Activated gamma-delta T cell treated with Interleukin-2 at 50 U/mL for 16 hours (primary cell): ENCODE measurements around the gene SLC16A12.
A peak's percentile ranks its signal among the peaks of the same experiment; 100 is the strongest.
"Not testable (repeated sequence)": the region's sequence is repeated elsewhere in the genome, so short reads cannot be mapped to it uniquely, and the experiment has no call there.

ENCODE experiments used
- DNase-seq: peaks from one replicate; pipeline ENCODE4 v3.0.0-alpha.2; 2020

SLC16A12 gene

DNA sequence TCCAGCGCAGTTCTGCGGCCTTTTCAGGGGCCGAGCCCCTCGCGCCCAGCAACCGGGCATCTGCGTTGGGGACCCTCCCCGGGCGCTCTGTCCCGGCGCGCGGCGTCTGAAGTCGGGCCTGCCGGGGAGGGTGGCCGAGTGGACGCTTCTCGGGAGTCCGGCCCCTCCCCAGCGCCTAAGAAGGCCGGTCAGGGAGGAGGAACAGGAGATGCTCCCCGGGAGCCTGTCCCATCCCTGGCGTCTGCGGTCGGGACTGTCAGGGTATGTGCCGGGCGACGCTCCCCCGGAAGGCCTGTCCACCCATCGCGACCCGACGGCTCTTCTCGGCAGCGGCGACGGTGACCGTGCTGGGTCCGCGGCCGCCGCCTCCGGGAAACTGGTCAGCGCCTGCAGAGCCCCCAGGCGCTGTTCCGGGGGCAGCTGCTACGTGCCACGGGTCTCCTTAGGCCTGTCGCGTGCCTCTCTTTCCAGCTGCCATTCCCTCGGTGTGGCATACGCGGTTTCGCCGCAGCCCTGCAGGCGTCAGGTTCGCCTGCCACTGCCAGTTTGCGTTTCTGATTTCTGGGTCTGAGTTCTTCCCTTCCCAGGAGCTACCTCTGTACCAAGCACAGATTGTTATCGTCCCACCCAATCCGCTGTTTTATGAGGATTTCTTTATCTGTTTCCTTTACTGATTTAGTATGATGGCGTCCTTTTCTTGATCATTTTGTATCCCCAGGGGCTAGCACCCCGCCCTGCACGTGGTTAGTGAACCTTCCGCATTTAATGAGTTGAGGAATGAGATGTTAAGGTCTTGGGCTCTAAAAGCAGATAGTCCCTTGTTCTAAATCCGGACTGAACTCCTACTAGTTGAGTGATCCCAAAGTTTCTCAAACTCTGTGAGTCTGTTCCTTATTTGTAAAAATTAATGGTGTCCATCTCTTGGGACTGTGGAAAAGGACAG is 120.2 kb downstream of the SLC16A12 start:
- DNase-seq: peak; percentile 22

DNA sequence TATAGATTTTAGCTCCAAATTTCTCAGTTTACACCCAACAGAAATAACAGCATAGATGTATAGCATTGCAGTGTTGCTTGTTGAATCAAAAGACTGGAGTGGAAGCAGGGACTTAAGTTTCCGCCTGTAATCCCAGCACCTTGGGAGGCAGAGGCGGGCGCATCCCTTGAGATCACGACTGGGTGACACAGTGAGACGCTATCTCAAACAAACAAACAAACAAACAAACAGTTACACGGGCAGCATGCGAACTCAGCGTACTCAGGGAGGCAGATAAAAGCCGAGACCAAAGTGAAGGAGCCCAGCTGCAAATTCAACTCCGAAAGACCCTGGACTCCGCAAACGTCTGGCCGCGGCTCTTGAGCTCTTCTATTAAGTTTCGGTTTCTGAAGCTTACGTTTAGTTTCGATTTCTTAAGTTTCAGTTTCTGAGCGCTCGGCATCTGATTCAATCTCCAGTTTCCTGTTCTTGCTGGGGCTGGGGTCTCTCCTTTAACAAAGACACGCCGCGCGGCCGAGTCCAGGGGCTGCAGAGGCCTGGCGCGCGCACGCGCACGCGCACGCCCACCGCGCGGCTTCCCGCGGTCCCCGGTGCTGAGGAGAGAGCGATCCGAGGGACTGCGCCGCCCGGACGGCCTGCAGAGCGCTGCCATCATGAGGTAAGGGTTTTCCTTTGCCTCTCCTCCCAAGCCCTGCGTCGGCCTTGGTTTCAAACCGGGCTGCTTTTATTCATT is 121.1 kb downstream of the SLC16A12 start, which contains the start of gene IFIT5:
TSS of gene IFIT5 (plus strand) at position 423 of the 733 bp plus-strand sequence. CDS start at position 654, 231 bp downstream.
- peak; percentile 55 for DNase-seq

- DNase-seq: no peak
Measured at GRCh38 chr10:89413398-89413912, 121.9 kb downstream of the SLC16A12 start.

GRCh38 chr10:89412276-89412675 is 123.1 kb downstream of the SLC16A12 start:
- DNase-seq: not testable (repeated sequence)

GRCh38 chr10:89411135-89411534 is 124.3 kb downstream of the SLC16A12 start:
- not testable (repeated sequence) for DNase-seq

- DNase-seq: not testable (repeated sequence)
Measured at GRCh38 chr10:89410551-89410950, 124.8 kb downstream of the SLC16A12 start.

- DNase-seq: not testable (repeated sequence)
Measured at GRCh38 chr10:89409282-89409681, 126.1 kb downstream of the SLC16A12 start.

GRCh38 chr10:89407792-89408191 is 127.6 kb downstream of the SLC16A12 start:
- DNase-seq: not testable (repeated sequence)

DNA sequence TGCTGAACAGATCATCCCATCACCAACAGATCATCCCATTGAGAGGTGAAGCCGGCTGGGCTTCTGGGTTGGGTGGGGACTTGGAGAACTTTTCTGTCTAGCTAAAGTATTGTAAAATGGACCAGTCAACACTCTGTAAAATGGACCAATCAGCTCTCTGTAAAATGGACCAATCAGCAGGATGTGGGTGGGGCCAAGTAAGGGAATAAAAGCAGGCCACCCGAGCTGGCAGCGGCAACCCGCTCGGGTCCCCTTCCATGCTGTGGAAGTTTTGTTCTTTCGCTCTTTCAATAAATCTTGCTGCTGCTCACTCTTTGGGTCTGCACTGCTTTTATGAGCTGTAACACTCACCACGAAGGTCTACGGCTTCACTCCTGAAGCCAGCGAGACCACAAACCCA is 129.2 kb downstream of the SLC16A12 start:
- DNase-seq: not testable (repeated sequence)

DNA sequence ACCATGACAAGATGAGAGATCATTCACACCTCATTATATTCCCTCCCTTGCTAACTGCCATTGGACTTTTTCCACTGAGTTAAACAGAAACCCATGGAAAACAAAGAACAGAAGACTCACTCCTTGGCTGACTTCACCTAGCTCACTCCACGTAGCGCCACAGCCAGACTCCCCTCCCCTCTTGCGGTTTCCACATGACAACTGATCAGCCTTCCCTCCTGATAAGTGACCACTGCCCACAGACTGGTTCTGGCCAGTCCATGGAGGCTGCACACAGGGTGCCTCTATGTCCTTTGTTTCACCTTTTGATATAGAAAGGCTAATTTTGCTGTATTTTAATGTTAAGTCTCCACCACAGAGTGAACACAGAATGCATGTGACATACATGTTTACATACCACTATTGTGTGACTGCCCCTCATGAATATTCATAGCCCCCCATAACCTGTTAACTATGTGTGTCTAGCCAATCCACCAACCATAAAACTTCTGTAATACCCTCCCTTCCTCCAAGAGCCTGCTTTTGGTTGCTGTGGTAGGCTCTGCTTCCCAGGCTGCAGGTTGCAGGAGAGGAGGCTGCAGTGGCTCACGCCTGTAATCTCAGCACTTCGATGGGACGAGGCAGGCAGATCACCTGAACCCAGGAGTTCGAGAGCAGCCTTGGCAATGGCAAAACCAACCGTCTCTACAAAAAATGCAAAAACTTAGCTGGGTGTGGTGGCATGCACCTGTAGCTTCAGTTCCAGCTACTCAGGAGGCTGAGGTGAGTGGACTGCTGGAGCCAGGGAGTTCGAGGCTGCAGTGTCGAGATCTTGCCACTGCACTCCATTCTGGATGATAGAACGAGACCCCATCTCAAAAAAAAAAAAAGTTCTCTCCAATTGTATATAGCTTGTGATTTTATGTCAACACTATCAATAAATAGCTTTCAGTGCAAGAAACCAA is 131.0 kb downstream of the SLC16A12 start:
- no peak for DNase-seq

- no peak for DNase-seq
Measured at GRCh38 chr10:89403043-89403442, 132.4 kb downstream of the SLC16A12 start.

DNA sequence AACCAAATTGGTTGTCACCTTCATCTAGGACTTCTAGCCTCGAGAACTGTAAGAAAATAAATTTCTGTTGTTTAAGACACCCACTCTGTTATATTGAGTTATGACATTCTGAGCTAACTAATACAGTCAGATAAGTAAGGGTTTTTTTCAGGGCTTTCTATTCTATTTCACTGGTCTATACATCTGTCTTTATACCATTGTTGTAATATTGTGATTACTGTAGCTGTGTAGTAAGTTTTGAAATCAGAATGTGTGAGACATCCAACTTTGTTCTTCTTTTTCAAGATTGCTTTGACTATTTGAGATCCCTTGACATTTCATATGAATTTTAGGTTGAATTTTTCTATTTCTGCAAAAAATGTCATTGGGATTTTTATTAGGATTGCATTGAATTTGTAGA is 135.4 kb downstream of the SLC16A12 start:
- no peak for DNase-seq

GRCh38 chr10:89398003-89398749 is 137.2 kb downstream of the SLC16A12 start:
- no peak for DNase-seq

GRCh38 chr10:89395141-89395540 is 140.3 kb downstream of the SLC16A12 start:
- DNase-seq: no peak

DNA sequence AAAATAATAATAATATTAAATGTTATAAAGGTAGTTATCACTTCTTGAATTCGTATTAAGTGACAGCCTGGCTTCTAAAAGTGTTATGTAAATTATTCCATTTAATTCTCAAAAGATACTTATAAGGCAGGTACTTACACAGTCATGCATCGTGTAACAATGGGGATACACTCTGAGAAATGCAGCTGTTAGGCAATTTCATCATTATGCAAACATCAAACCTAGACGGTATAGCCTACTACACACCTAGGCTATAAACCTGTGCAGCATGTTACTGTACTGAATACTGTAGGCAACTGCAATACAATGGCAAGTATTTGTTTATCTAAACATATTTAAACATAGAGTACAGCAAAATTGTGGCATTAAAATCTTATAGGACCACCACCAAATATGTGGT is 141.5 kb downstream of the SLC16A12 start:
- no peak for DNase-seq

GRCh38 chr10:89392974-89393373 is 142.4 kb downstream of the SLC16A12 start:
- DNase-seq: no peak

- DNase-seq: peak; percentile 8
Measured at GRCh38 chr10:89391907-89392756, 143.3 kb downstream of the SLC16A12 start, which contains the start of gene IFIT1. Gene IFIT1 (plus strand): TSS chr10:89392623. CDS start chr10:89392713, 90 bp downstream.

- DNase-seq: not testable (repeated sequence)
Measured at GRCh38 chr10:89391226-89391576, 144.2 kb downstream of the SLC16A12 start.

GRCh38 chr10:89390476-89391225 is 144.7 kb downstream of the SLC16A12 start:
- DNase-seq: no peak

GRCh38 chr10:89389254-89389653 is 146.1 kb downstream of the SLC16A12 start:
- DNase-seq: no peak
